Left forelimb (tissue), 1 donor: ENCODE data around the gene VSX1.

Source experiments
- DNase-seq: peaks from one replicate; pipeline ENCODE4 v3.0.0-alpha.2; 2018; ENCODE audit warnings: low spot score

VSX1 gene

GRCh38 chr20:25040438-25040831, 41.5 kb downstream of the VSX1 start:
- DNase-seq = no peak

GRCh38 chr20:25039697-25040437, 42.1 kb downstream of the VSX1 start:
- peak; percentile 80 for DNase-seq

GRCh38 chr20:25038591-25039015, 43.3 kb downstream of the VSX1 start:
- DNase-seq = no peak

GRCh38 chr20:25038103-25038410, 43.9 kb downstream of the VSX1 start:
- DNase-seq = no peak

GRCh38 chr20:25037288-25038102, 44.4 kb downstream of the VSX1 start:
- no peak for DNase-seq

- DNase-seq = no peak
Observed at GRCh38 chr20:25036331-25036936, 45.5 kb downstream of the VSX1 start.

GRCh38 chr20:25035921-25036320, 46.0 kb downstream of the VSX1 start:
- no peak for DNase-seq

GRCh38 chr20:25033924-25034300, 48.0 kb downstream of the VSX1 start:
- no peak for DNase-seq

GRCh38 chr20:25033265-25033923, 48.5 kb downstream of the VSX1 start:
- DNase-seq = no peak

- DNase-seq = no peak
Observed at GRCh38 chr20:25032478-25033264, 49.3 kb downstream of the VSX1 start.

GRCh38 chr20:25032065-25032477, 49.9 kb downstream of the VSX1 start:
- no peak for DNase-seq

GRCh38 chr20:25031241-25031640, 50.7 kb downstream of the VSX1 start:
- DNase-seq = no peak

- DNase-seq = no peak
Observed at GRCh38 chr20:25030649-25031207, 51.2 kb downstream of the VSX1 start.

- DNase-seq = no peak
Observed at GRCh38 chr20:25030007-25030648, 51.8 kb downstream of the VSX1 start.

- DNase-seq = no peak
Observed at GRCh38 chr20:25025986-25026605, 55.8 kb downstream of the VSX1 start.
